NCI-H2081 treated with DMSO at 0.1 percent for 48 hours (cell line): ENCODE results near the gene BPI.
"Not testable (repeated sequence)": the region's sequence is repeated elsewhere in the genome, so short reads cannot be mapped to it uniquely, and the experiment has no call there.

ENCODE experiments used
- DNase-seq: peaks from one replicate; lab custom pipeline; 2025; lab: John Stamatoyannopoulos, UW

Gene BPI

DNA sequence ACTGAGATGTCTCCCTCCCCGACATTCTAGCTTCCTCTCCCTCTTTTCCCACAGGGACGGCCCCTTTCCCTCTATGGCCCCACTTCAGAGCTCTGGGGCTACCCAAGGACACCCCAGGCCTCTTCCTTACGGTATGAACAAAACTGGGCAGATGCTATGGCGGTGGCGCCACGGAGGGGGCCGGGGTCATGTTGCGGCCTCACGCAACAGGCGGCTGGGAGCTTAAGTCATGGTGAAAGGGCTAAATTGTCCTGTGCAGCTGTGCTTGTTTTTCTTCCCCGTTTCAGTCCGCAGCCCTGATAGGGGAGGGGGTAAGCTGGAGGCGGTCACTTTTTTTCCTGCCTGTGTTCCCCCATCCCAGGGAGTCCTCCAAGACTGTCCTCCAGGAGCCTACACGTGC lies 25.8 kb upstream of the BPI start:
- DNase-seq, result no peak

DNA sequence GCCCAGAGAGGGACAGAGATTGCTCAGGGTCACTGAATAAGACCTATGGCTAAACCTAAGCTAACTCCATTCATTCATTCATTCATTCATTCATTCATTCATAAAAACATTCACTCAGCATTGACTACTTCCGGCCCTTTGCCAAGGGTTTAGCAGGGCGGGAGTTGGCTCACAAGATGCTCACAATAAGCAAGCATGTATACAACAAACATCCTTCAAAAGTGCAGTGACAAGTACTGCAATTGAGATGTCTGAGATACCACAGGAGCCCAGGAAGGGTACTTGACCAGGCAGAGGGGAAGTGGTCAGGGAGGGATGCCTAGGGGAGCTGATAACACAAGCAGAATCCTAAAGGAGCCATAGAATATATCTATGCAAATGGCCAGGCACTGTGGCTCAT lies 25.2 kb upstream of the BPI start:
- no peak for DNase-seq

DNA sequence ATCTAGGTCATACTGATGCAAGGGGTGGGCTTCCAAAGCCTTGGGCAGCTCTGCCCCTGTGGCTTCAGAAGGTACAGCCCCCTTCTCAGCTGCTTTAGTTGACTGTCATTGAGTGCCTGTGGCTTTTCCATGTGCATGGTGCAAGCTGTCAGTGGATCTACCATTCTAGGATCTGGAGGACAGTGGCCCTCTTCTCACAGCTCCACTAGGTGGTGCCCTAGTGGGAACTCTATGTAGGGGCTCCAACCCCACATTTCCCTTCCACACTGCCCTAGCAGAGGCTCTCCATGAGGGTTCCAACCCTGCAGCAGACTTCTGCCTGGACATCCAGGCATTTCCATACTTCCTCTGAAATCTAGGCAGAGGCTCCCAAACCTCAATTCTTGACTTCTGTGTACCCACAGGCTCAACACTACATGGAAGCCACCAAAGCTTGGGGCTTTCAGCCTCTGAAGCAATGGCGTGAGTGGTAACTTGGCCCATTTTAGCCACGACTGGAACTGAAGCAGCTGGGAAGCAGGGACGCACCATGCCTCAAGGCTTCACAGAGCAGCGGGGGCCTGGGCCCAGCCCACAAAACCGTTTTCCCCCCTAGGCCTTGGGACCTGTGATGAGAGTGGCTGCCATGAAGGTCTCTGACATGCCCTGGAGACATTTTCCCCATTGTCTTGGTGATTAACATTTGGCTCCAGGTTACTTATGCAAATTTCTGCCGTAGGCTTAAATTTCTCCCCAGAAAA lies 22.6 kb upstream of the BPI start:
- DNase-seq, result not testable (repeated sequence)

DNA sequence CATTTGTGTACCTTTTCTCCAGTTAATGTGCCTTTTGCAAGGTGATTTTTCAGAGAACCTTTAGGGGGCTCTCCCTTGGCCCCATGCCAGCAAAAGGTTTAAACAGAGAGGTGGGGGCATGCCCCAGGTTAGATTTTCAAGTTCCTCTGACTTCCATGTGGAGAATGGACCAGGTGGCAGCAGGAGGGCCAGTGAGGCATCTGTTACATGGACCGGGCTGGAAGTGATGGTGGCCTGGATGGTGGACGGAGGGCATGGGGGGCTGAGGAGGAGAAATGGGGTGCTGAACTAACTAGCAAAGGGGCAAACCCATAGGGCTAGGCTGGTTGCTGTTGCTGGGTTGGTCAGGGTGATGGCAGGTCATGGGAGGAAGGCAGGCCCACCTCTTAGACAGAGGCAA lies 20.7 kb upstream of the BPI start:
- no peak for DNase-seq

DNA sequence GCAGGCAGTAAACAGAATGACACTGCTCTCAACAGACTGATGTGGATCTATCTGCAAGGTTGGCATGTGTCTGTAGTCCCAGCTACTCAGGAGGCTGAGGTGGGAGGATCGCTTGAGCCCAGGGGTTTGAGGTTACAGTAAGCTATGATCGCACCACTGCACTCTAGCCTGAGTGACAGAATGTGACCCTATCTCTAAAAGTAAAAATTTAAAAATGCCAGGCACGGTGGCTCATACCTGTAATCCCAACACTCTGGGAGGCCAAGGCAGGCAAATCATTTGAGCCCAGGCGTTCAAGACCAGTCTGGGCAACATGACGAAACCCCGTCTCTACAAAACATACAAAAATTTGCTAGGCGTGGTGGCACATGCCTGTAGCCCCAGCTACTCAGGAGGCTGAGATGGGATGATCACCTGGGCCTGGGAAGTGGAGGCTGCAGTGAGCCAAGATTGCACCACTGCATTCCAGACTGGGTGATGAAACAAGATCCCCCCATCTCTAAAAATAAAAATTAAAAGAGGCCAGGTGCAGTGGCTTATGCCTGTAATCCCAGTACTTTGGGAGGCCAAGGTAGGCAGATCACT lies 19.8 kb upstream of the BPI start:
- not testable (repeated sequence) for DNase-seq

DNA sequence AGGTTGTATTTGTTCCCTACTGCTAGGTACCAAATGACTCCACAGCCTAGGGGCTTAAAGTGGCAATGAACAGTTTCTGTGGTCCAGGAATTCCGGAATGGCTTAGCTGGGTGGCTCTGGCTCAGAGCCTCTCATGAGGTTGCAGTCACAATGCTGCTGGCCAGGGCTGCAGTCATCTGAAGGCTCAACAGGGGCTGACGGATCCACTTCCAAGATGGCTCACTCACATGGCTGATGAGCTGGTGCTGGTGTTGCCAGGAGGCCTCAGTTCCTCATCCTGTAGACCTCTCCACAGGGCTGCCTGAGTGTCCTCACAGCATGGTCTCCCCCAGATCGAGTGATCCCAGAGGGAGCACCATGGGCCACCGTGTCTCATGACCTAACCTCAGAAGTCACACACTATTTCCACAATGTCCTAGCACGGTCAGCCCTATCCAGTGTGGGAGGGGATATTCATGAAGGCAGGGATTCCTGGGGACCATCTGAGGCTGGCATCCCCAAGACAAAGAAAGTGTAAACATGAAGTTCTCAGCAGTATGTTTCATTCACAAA lies 19.0 kb upstream of the BPI start:
- DNase-seq, result no peak

DNA sequence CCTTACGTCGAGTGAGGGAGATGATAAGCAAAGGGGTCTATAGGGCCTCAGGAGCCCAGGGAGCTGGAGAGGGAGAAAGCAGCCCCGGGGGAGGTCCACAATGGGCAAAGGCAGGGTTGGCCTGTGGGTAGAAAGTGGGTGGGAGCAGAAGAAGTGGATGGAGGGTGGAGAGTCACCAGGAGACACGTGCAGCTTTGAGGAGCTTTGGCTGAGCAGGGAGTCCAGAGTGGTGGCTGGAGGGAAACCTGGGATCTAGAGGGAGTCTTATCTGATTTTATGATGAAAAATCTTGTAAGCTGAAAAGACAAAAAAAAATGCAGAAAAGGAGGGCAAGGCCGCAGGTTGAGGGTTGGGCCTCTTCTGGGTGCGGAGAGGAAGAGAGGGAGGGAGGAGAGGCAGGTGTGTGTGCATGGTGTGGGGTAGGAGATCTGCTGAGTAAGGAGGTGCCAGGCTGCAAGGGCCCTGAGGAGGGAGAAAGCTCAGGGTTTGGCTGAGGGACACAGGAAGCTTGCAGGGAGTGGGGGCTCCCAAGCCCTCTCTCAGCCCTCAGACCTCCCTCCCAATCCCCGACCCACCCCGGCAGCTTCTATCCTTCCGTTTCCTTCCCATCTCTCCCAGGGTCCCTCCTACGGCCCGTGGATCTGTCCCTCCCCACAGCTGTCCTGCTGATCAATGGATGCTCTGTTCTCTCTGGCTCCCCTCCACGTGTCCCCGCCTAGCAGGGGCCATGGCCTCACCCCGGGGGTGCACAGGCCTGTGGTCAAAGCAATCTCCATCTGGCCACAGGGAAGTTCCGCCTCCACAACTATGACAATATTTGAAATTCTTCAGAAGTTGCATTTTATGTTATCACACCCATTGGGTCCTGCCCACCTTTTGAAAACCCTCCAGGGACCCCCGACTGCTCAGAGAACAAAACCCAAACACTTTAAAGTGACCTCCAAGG lies 17.1 kb upstream of the BPI start:
- no peak for DNase-seq

DNA sequence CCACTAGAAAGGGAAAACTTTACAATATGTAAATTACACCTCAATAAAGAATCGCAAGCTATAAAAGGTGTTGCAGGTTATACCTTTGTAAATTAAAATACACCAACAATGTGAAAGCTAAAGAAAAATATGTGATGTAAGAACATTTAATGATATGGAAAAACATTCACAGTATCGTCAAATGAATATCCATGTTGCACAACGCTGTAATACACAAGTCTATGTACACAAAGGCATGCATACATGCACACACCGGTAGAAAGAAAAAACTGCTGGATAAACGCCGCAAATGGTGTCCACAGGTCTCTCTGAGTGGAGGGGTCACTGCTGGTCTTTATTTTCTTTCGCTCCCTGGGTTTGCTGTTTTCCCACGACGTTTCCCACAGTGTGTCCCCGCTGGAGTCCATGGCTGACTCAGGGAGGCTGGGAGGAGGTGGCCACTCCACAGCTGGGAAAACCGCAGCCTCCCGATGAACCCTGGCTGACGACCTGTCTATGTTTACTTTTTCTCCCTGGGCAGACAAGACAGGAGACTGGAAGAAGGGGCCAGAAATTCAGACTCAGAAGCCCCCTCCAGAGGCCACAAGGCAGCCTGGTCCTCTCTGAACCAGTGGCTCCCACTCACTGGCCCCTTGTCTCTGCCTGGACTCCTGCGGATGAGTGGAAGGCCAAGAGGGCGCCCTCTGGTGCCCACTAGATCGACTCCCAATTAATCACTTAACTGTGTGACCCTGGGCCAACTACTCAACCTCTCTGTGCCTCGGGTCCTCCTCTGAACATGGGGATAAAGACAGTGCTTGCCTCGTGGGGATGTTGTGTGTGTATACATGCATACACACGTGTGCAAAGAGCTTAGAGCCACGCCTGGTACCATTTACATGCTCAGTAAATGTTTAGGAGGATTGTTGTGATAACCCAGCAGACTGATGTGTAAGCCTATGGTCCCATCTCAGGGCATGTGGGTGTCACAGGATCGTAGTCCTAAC lies 12.8 kb upstream of the BPI start:
- no peak for DNase-seq

DNA sequence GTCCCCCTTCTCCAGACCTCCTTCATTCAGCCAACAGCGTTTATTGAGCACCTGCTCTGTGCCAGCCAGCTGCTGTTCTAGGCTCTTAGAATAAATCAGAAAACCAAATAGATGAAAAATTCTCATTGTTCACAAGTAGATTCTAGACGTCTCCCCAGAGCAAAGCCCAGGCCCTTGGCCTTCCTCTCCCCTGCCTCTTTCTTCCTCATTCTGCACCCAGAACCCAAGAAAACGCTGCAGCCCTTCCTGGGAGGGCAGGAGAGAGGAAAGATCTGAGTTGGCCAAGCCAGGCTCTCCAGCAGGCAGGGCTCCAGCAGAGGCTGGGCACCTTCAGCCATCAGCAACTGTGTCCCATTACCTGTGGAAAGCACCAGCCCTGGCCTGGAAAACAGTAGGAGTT lies 12.0 kb upstream of the BPI start:
- no peak for DNase-seq

DNA sequence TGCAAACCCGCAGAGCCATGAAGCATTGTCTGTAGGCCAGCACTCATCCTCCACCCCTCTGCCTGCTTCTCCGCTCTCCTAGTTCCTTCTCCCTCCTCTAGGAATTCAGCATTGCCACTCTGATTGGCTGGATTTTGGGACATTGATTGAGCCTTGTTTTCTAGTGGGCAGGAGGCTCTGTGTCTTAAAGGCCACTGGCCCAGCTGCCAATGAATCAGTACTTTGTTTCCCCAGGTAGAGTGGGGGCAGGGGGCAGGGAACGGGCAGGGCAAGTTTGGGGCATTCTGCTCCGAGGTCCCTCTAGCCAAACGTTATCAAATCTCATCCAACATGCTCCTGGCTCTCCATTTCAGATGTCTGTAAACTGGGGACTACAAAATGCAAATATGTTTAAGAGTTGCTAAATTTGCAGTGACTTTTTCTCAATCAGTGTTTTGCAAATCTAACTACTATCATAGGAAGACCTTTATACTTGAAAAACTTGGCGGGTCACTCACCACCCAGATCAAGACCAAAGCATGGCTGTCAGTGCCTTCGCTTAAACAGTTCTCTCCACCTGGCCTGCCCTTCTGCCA lies 10.4 kb upstream of the BPI start:
- DNase-seq, result no peak

DNA sequence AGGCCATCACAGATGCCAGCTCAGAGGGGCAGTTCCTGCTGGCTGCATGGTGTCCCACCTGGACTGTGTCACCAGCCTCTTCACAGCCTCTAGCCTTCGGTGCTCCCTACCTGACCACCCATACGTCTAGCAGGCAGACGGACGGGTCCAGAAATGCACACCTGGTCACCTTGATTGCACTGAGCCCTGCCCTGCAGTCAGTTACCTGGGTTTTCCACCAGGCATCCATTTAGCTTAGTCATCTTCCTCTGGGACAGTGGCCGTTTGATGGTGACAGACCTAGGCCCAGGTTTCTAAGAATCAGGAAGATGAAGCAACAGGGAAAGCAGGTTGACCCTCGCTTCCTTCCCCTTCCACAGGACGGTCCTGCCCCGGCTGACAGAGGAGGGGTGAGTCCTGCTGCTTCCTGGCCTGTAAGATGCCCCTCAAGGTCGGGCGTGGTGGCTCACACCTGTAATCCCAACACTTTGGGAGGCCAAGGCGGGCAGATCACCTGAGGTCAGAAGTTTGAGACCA lies 9.8 kb upstream of the BPI start:
- no peak for DNase-seq

DNA sequence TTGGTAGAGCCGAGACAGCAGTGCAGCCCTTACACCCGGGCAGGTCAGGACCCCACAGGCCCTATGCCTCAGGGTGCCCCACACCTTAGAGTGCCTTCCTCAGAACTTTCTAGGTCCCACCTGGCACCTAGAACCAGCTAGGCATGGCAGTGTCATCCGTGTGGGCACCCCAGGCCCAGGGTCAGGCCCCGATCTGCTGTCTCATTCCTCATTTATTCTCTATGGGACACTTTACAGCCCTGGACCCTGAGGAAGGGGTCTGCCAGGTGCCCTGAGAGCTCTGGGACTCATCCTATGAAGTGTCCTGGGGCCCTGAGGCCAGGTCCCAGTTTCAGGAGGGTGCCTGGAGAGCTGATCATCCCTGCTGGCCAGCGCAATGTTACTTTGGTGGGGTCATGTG lies 8.1 kb upstream of the BPI start:
- no peak for DNase-seq

DNA sequence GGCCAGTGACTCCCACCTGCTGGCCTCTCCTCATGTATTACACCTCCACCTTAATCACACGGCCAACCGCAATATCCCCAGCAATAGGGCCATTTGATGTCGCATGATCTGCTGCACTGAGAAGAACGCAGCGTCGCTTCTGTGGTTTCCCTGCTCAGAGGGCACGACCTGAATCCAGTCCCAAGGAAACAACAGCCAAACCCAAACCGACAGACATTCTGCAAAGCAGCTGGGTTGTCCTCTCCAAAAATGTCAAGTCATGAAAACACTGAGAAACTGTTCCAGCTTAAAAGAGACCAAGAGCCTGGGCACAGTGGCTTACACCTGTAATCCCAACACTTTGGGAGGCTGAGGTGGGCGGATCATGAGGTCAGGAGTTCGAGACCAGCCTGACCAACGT lies 7.5 kb upstream of the BPI start:
- DNase-seq, result no peak

DNA sequence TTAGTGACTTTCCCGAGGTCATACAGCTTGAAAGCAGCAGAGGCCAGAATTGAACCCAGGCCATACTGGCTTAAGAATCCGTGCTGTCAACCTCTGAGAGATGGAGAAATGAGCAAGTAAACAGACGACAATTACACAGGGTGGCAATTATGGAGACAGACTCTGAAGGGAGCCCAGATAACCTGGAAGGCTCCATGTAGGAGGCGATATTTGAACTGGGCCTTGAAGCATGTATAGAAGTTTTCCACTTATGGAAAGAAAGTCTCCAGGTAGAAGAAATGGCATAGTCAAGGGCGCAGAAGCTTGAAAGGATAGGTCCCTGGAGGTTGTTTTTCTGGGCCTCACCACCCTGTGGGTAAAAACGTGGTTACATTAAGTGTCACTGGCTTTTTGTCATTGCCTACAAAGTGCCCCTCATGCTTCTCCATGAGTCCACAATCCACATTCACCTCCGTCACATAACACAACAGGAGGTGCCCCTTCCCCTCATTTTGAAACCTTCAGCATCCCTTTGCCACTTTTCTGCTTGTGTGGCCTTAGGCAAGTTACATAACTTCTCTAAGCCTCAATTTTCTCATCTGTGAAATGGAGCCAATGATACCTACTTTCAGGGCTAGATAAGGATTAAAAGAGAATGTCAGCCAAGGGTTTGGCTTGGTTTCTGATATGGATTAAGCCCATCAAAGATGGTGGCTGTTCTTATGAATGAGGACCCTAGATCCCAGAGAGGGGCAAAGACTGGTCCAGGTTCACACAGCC lies 5.9 kb upstream of the BPI start:
- DNase-seq, result no peak

DNA sequence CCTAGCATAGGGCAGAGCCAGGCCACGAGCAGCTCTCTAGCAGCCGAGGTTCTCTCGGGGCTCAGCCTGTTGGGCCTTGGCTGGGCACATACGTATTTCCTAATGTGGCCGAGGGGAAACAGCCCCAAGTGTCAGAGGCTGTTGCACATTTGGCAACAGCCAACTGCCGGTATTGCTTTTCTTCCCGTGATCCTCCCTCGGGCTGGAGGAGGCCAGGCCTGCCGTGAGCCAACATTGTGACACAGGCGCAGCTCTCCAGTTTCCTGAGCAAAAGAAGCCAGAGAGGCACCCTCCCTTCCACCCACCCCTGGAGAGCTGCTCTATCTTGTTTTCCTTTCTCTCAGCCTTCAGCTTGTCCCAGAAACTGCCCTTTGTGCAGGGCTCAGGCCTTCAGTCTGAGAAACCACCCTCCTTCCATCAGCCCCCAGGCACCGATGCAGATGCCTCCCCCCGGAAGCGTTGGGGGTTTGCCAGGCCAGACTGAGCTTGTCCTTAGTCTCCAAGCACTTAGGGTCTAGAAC lies 5.1 kb upstream of the BPI start:
- DNase-seq, result no peak

DNA sequence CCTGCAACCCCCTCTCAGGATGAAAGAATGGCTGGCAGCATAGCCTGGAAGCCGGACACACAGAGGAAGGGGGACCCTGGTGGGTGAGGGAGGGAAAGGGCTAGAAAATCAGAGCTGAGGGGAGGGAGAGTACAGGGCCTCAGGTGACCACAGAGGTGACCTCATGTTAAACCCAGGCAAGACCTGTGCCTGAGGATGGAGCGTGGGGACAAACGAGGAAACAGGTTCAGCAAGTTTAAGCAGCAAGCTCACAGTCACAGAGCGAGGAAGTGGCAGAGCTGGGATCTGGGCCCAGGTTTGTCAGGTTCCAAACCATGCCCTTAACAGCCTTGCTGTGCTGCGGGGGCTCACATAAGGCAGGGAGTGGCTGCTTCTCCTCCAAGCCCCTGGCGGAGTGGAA lies 4.0 kb upstream of the BPI start:
- DNase-seq, result no peak

DNA sequence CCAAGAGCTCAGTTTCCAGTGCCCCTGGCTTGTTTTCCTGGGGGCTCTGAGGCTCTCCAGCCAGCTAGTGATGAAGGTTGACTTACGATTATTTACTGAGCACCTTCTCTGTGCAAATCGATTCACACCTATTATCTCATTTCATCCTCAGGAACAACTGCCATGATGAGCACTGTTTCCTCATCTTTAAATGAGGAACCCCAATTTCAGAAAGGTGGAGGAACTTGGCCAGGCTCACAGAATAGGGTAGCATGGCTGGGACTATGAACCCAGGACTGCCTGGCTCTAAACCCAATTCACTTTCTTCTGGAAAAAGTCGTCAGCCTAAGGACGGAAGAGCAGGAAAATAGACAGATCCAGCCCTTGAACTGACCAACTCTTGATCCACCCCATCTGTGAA lies 3.5 kb upstream of the BPI start:
- DNase-seq, result no peak

DNA sequence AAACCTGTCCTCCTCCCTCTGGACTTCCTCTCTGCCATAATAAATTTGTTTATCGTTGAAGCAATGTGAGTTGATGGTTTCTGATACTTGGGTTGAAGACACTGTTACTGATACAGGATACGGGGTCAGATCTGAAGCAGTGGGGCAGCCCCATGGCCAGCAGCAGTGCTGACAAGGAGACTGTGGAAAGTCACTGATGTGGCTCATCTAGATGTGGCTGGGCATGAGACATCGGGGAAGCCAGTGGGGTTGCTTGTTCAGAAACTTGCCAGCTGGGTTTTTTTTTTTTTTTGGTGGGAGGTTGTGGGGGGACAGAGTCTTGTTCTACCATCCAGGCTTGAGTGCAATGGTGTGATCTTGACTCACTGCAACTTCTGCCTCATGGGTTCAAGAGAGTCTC lies 2.6 kb upstream of the BPI start:
- no peak for DNase-seq

DNA sequence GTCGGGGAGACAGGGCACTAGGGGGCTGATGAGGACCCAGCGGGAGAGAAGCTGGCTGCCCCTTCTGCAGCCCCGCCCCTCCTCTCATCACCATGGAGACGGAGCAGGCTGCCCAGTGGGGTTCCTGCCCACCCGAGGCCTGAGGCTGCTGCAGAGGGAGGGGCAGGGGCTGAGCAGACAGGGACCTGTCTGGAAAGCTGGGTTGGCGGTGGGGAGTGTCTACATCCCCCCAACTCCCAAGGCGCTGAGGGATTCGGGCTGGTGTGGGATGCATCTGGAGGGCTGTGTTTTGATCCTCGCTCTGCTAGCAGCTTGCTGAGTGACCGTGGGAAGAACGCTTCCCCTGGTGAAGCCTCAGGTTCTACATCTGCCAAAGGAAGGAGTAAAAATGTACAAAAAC lies 1.2 kb upstream of the BPI start:
- no peak for DNase-seq
